GM12878 (cell line): ENCODE measurements around the gene C6orf52. TPM values are rescaled to one million over a fixed set of nuclear protein-coding genes. Genes with fewer than 3 reads are reported as not detected.

ENCODE experiments used
- ATAC-seq: fragments of 200-7000 bp; cut with Tn5 transposase; 3 replicates; pipeline ENCODE4 v1.9.1; 2020; ENCODE audit warnings: mild to moderate bottlenecking, moderate library complexity
- BruUV-seq: library from RNA; stranded (reverse); fragments of 400-500 nt; replicated peaks from 2 replicates; lab custom pipeline; 2021; lab: Mats Ljungman, UMichigan
- CTCF ChIA-PET: fragments of 300-600 bp; sonication (Branson Sonifier 250); formaldehyde crosslinking; extraction: SDS; loops from one replicate; lab custom pipeline; 2021; ENCODE audit warnings: inconsistent platforms; lab: Yijun Ruan, JAX
- POLR2A ChIA-PET: fragments of 350-600 bp; formaldehyde crosslinking; extraction: SDS; loops from one replicate; lab custom pipeline; 2021; ENCODE audit warnings: inconsistent platforms; lab: Charles Lee
- RAD21 ChIA-PET: fragments of 300-600 bp; sonication (Branson Sonifier 250); formaldehyde crosslinking; loops from one replicate; lab custom pipeline; 2023; ENCODE audit warnings: antibody characterized with exemption; ENCODE audit not compliant: unreplicated experiment; lab: Charles Lee
- SMC1A ChIA-PET: fragments of 300-600 bp; sonication (Branson Sonifier 250); formaldehyde crosslinking; loops from one replicate; lab custom pipeline; 2023; ENCODE audit not compliant: unreplicated experiment, uncharacterized antibody; lab: Charles Lee
- DNase-seq: peaks from one replicate; pipeline ENCODE4 v3.0.0-alpha.2; 2011; ENCODE audit warnings: low read depth, low spot score
- FAIRE-seq: peaks from 3 replicates; lab custom pipeline; 2011; peaks lifted over from hg19 to GRCh38; lab: Jason Lieb, UNC
- H2AFZ ChIP-seq: 2 replicates; pipeline ENCODE4 v1.6.0; 2011; ENCODE audit warnings: low read depth, low read length, control low read depth; ENCODE audit not compliant: control insufficient read depth
- H3K27ac ChIP-seq: 2 replicates; pipeline ENCODE4 v1.5.1; 2011; ENCODE audit warnings: control low read depth; ENCODE audit not compliant: control insufficient read depth, insufficient read depth
- H3K27me3 ChIP-seq, 2 experiments: replicated peaks in 1 of 2; 2 replicates each; pipeline versions ENCODE4 v1.6.0 to v1.6.1; 2011; ENCODE audit warnings: low read length in 1 of 2; ENCODE audit not compliant: control insufficient read depth in 2 of 2, insufficient read depth in 2 of 2
- H3K36me3 ChIP-seq, 2 experiments: 2 replicates each; pipeline ENCODE4 v1.5.1; 2011; ENCODE audit warnings: low read length in 1 of 2; ENCODE audit not compliant: control insufficient read depth in 2 of 2, insufficient read depth in 2 of 2
- H3K4me1 ChIP-seq: 2 replicates; pipeline ENCODE4 v1.6.1; 2011; ENCODE audit warnings: mild to moderate bottlenecking, low read length, moderate library complexity, mixed read lengths; ENCODE audit not compliant: control insufficient read depth, insufficient read depth
- H3K4me2 ChIP-seq: 2 replicates; pipeline ENCODE4 v1.6.0; 2011; ENCODE audit warnings: control low read depth; ENCODE audit not compliant: control insufficient read depth, insufficient read depth
- H3K4me3 ChIP-seq: fragments of 200-600 bp; sonication (generic); 2 replicates; pipeline ENCODE4 v1.5.1; 2016
- H3K79me2 ChIP-seq: 2 replicates; pipeline ENCODE4 v1.6.0; 2011; ENCODE audit warnings: low read length; ENCODE audit not compliant: control insufficient read depth, insufficient read depth
- H3K9ac ChIP-seq: 2 replicates; pipeline ENCODE4 v1.8.0; 2011; ENCODE audit warnings: low read length, control low read depth, mixed read lengths; ENCODE audit not compliant: control insufficient read depth, insufficient read depth
- H3K9me3 ChIP-seq: replicated peaks from 3 replicates; pipeline ENCODE4 v1.5.1; 2011; ENCODE audit warnings: mild to moderate bottlenecking, low read length; ENCODE audit not compliant: control insufficient read depth, insufficient read depth
- H4K20me1 ChIP-seq: 2 replicates; pipeline ENCODE4 v1.6.0; 2011; ENCODE audit not compliant: control insufficient read depth, insufficient read depth
- CBX5 ChIP-seq: sonication (generic); IDR thresholded peaks from 2 replicates; pipeline ENCODE4 v1.6.1; 2016; ENCODE audit warnings: low read depth, moderate library complexity, mild to moderate bottlenecking, inconsistent platforms
- EED ChIP-seq: sonication (generic); IDR thresholded peaks from 2 replicates; pipeline ENCODE4 v1.6.1; 2016; ENCODE audit warnings: antibody characterized with exemption, low read depth
- NR2F1 ChIP-seq: fragments of 450-650 bp; conservative IDR thresholded peaks from 2 replicates; pipeline ENCODE4 v1.6.1; 2017; ENCODE audit warnings: mild to moderate bottlenecking
- RELB ChIP-seq: fragments of 450-650 bp; IDR thresholded peaks from 2 replicates; pipeline ENCODE4 v1.6.1; 2017; ENCODE audit warnings: low read depth, mild to moderate bottlenecking, moderate library complexity
- RUNX3 ChIP-seq: IDR thresholded peaks from 2 replicates; pipeline ENCODE4 v1.6.1; 2012; ENCODE audit warnings: low read length, inconsistent platforms
- TARDBP ChIP-seq: IDR thresholded peaks from 2 replicates; pipeline ENCODE4 v1.6.1; 2016; ENCODE audit warnings: borderline replicate concordance
- ZNF207 ChIP-seq: fragments of 450-650 bp; IDR thresholded peaks from 2 replicates; pipeline ENCODE4 v1.6.1; 2014; ENCODE audit warnings: antibody characterized with exemption, mild to moderate bottlenecking, borderline replicate concordance
- WGBS: methylation state at CpG from one replicate; pipeline ENCODE4 v1.1.6; 2016; ENCODE audit warnings: low lambda C conversion rate; ENCODE audit not compliant: insufficient replicate concordance, insufficient coverage; ENCODE audit errors: missing lambda C conversion rate; 5-methylcytosine and 5-hydroxymethylcytosine counted together
- in situ Hi-C: fragments of 300-500 bp; cut with MboI; formaldehyde crosslinking; loops from 9 replicates; pipeline ENCODE4 v1.14.3; 2018; ENCODE audit warnings: mixed read lengths
- intact Hi-C: fragments of 100-400 bp; cut with micrococcal nuclease; formaldehyde crosslinking; loops from one replicate; pipeline ENCODE4 v1.14.2; 2022; ENCODE audit not compliant: unreplicated experiment
- polyA plus RNA-seq, 11 experiments: library from polyadenylated mRNA; depleted of rRNA in 4 of 11; unstranded in 6 of 11; stranded (reverse) in 5 of 11; fragments of >200 nt; fragmentation: Nextera tagmentation in 4 of 11; fragmentation: Illumina TruSeq in 1 of 11; extraction: Ambion mirVana in 4 of 11; extraction: Trizol in 1 of 11; gene quantifications; 1 replicate in 1 of 11; 2 replicates in 10 of 11; pipeline versions ENCODE4 v1.2.1 to v1.2.3, GENCODE V29; 2011 to 2016; ENCODE audit warnings: inconsistent platforms in 2 of 11, missing spikeins in 2 of 11, low read depth in 1 of 11
- total RNA-seq, 4 experiments: library from RNA; depleted of rRNA in 3 of 4; stranded (reverse); fragments of >200 nt in 3 of 4; fragmentation: Illumina TruSeq in 1 of 4; extraction: Trizol in 1 of 4; gene quantifications; 2 replicates each; pipeline versions ENCODE4 v1.2.1 to v1.2.3, GENCODE V29; 2013 to 2021

Gene C6orf52
- total and polyA plus RNA-seq, 10 of the 15 experiments (the other 5 are each of a cell fraction or from before 2014, with no cell fraction given), result 2.7 to 15.1 (median 4.9) TPM

- intact Hi-C loops (loop anchor here (2.0 kb wide), 1 partner anchor 166 kb away; no protein-coding TSS in a partner anchor), in situ Hi-C loops (no loop called here)
- CTCF ChIA-PET, result interaction anchor here (0.6 to 1.9 kb wide), 4 partner anchors 51 to 185 kb away, joined by 3 to 11 read pairs (median 5); no protein-coding TSS in a partner anchor
- H3K36me3 ChIP-seq, result peaks cover 0 to 16% of the 10 kb centered on the region in 2 experiments; a peak in 2 of 4 replicates
- H3K4me2 ChIP-seq, result peak overlapping the region; percentile 62
- peak overlapping the region; percentile 90 for H3K9ac ChIP-seq
- SMC1A ChIA-PET, result interaction anchor here (0.7 to 2.0 kb wide), 12 partner anchors 9 to 184 kb away, joined by 3 to 10 read pairs (median 4); no protein-coding TSS in a partner anchor
- H3K9me3 ChIP-seq, result no peaks in the 10 kb centered on the region
- no peak for DNase-seq
- no peak for TF ChIP-seq ZNF207
- TF ChIP-seq NR2F1, result 0 out of 2 replicates have a peak, but pooled peaks have one; percentile 16
- peak; percentile 1 for TF ChIP-seq CBX5
- peak; percentile 4; the same call in 1 of the 2 replicates for TF ChIP-seq RUNX3
- no peak for TF ChIP-seq RELB
- TF ChIP-seq TARDBP, result no peak
- TF ChIP-seq EED, result 0 out of 2 replicates have a peak, but pooled peaks have one; percentile 5
- TSS peak; percentile 83 for BruUV-seq
- H4K20me1 ChIP-seq, result no peaks in the 10 kb centered on the region
- under 1% methylated on average over 17 of the region's 17 CpGs for WGBS
- H3K4me1 ChIP-seq, result peaks cover 7% of the 10 kb centered on the region
- no peaks in the 10 kb centered on the region for H3K27me3 ChIP-seq
- ATAC-seq, result no peak
- RAD21 ChIA-PET, result interaction anchor here (0.7 to 1.7 kb wide), 11 partner anchors 26 to 925 kb away, joined by 3 to 11 read pairs (median 4); partner anchors contain the start of gene TMEM14B
- H3K27ac ChIP-seq, result peak overlapping the region; percentile 96
- no peak for FAIRE-seq
- POLR2A ChIA-PET, result interaction anchor here (0.6 to 3.5 kb wide), 14 partner anchors 10 to 1520 kb away, joined by 3 to 40 read pairs (median 4); partner anchors contain the start of genes MAK, TMEM14B and TMEM14C
- peak overlapping the region; percentile 92 for H2AFZ ChIP-seq
- H3K79me2 ChIP-seq, result peaks cover 51% of the 10 kb centered on the region
- peak overlapping the region; percentile 73 for H3K4me3 ChIP-seq
Measured at GRCh38 chr6:10695086-10695657, 756 bp upstream of the C6orf52 start.
